H9 (cell line): ENCODE data around the gene RFX1. TPM values are rescaled to one million over a fixed set of nuclear protein-coding genes. Genes with fewer than 3 reads are reported as not detected.

Experiments
- DNase-seq: peaks from one replicate; pipeline ENCODE4 v3.0.0-alpha.2; 2017
- H2AFZ ChIP-seq: one replicate; pipeline ENCODE4 v1.6.1; 2013; ENCODE audit warnings: mild to moderate bottlenecking, low read length, control low read depth, moderate library complexity
- H2AK5ac ChIP-seq: 2 replicates; pipeline ENCODE4 v1.6.1; 2013; ENCODE audit warnings: low read length, control low read depth, mixed read lengths; ENCODE audit not compliant: insufficient read length
- H2BK120ac ChIP-seq: one replicate; pipeline ENCODE4 v1.6.1; 2013; ENCODE audit warnings: low read depth, mild to moderate bottlenecking, low read length, control low read depth, inconsistent platforms; ENCODE audit not compliant: poor library complexity, severe bottlenecking
- H2BK12ac ChIP-seq: 2 replicates; pipeline ENCODE4 v1.6.1; 2013; ENCODE audit warnings: low read length, control low read depth, mixed read lengths, low read depth; ENCODE audit not compliant: insufficient read length
- H2BK15ac ChIP-seq: 2 replicates; pipeline ENCODE4 v1.6.1; 2013; ENCODE audit warnings: low read depth, low read length, control low read depth
- H2BK20ac ChIP-seq: one replicate; pipeline ENCODE4 v1.6.1; 2013; ENCODE audit warnings: low read depth, mild to moderate bottlenecking, low read length, control low read depth, inconsistent platforms; ENCODE audit not compliant: poor library complexity, severe bottlenecking
- H2BK5ac ChIP-seq: 2 replicates; pipeline ENCODE4 v1.6.1; 2013; ENCODE audit warnings: low read length, control low read depth, mixed read lengths; ENCODE audit not compliant: insufficient read length
- H3K14ac ChIP-seq: 2 replicates; pipeline ENCODE4 v1.6.1; 2013; ENCODE audit warnings: low read length, control low read depth; ENCODE audit not compliant: insufficient read depth
- H3K18ac ChIP-seq: 2 replicates; pipeline ENCODE4 v1.6.1; 2013; ENCODE audit warnings: low read depth, mild to moderate bottlenecking, mixed read lengths, low read length, control low read depth; ENCODE audit not compliant: insufficient read length
- H3K23ac ChIP-seq: 2 replicates; pipeline ENCODE4 v1.6.1; 2013; ENCODE audit warnings: low read length, control low read depth, mixed read lengths, low read depth; ENCODE audit not compliant: insufficient read length
- H3K23me2 ChIP-seq: 2 replicates; pipeline ENCODE4 v1.6.1; 2013; ENCODE audit warnings: low read depth, mild to moderate bottlenecking, mixed read lengths, low read length, control low read depth; ENCODE audit not compliant: insufficient read length, poor library complexity, severe bottlenecking
- H3K27ac ChIP-seq: 2 replicates; pipeline ENCODE4 v1.5.1; 2013; ENCODE audit warnings: low read length, control low read depth, mixed read lengths, low read depth; ENCODE audit not compliant: insufficient read length
- H3K27me3 ChIP-seq: 2 replicates; pipeline ENCODE4 v1.6.1; 2013; ENCODE audit warnings: low read length, control low read depth, inconsistent platforms; ENCODE audit not compliant: insufficient read depth
- H3K4ac ChIP-seq: 2 replicates; pipeline ENCODE4 v1.6.1; 2013; ENCODE audit warnings: low read depth, mild to moderate bottlenecking, control low read depth, inconsistent platforms, low read length, moderate library complexity
- H3K4me1 ChIP-seq: 2 replicates; pipeline ENCODE4 v1.6.1; 2013; ENCODE audit warnings: low read length, control low read depth, inconsistent platforms; ENCODE audit not compliant: insufficient read depth
- H3K4me2 ChIP-seq: 2 replicates; pipeline ENCODE4 v1.6.1; 2013; ENCODE audit warnings: low read length, control low read depth, mixed read lengths; ENCODE audit not compliant: insufficient read length, insufficient read depth
- H3K56ac ChIP-seq: 2 replicates; pipeline ENCODE4 v1.6.1; 2013; ENCODE audit warnings: low read depth, mild to moderate bottlenecking, mixed read lengths, low read length, control low read depth; ENCODE audit not compliant: insufficient read length
- H3K79me1 ChIP-seq: 2 replicates; pipeline ENCODE4 v1.6.1; 2013; ENCODE audit warnings: low read depth, mild to moderate bottlenecking, moderate library complexity, low read length, control low read depth, inconsistent platforms; ENCODE audit not compliant: insufficient read depth, poor library complexity, severe bottlenecking
- H3K79me2 ChIP-seq: 2 replicates; pipeline ENCODE4 v1.6.1; 2013; ENCODE audit warnings: low read length, control low read depth, inconsistent platforms; ENCODE audit not compliant: insufficient read depth
- H3K9ac ChIP-seq: 2 replicates; pipeline ENCODE4 v1.6.1; 2013; ENCODE audit warnings: low read length, control low read depth, mixed read lengths; ENCODE audit not compliant: insufficient read length; ENCODE audit errors: extremely low read depth
- H3K9me3 ChIP-seq: one replicate; pipeline ENCODE4 v1.6.1; 2013; ENCODE audit warnings: low read depth, low read length, inconsistent platforms; ENCODE audit not compliant: control insufficient read depth
- H3T11ph ChIP-seq: one replicate; pipeline ENCODE4 v1.6.1; 2013; ENCODE audit warnings: mild to moderate bottlenecking, low read length, control low read depth, inconsistent platforms
- H4K20me1 ChIP-seq: one replicate; pipeline ENCODE4 v1.6.1; 2013; ENCODE audit not compliant: control insufficient read depth, insufficient read length, insufficient read depth
- H4K5ac ChIP-seq: 2 replicates; pipeline ENCODE4 v1.6.1; 2013; ENCODE audit warnings: low read depth, mild to moderate bottlenecking, mixed read lengths, low read length, control low read depth; ENCODE audit not compliant: insufficient read length
- H4K8ac ChIP-seq: replicated peaks from 2 replicates; pipeline ENCODE4 v1.6.1; 2013; ENCODE audit warnings: low read length, control low read depth, mixed read lengths, low read depth; ENCODE audit not compliant: insufficient read length
- H4K91ac ChIP-seq: 2 replicates; pipeline ENCODE4 v1.6.1; 2013; ENCODE audit warnings: low read depth, mild to moderate bottlenecking, moderate library complexity, mixed read lengths, low read length, control low read depth; ENCODE audit not compliant: insufficient read length
- H3K27ac Mint-ChIP-seq, 3 experiments: 2 replicates in 2 of 3; 3 replicates in 1 of 3; pipeline ENCODE4 v1.8.0; 2020 to 2021; ENCODE audit warnings: mixed read lengths in 3 of 3, mild to moderate bottlenecking in 1 of 3, moderate library complexity in 1 of 3
- H3K27me3 Mint-ChIP-seq: 2 replicates; pipeline ENCODE4 v1.8.0; 2021; ENCODE audit warnings: low read depth, mild to moderate bottlenecking, moderate library complexity, mixed read lengths
- H3K36me3 Mint-ChIP-seq, 3 experiments: 2 replicates in 2 of 3; 3 replicates in 1 of 3; pipeline ENCODE4 v1.8.0; 2020 to 2021; ENCODE audit warnings: low read depth in 3 of 3, mixed read lengths in 3 of 3; ENCODE audit not compliant: insufficient read depth in 1 of 3
- H3K4me1 Mint-ChIP-seq, 2 experiments: 2 replicates each; pipeline ENCODE4 v1.8.0; 2020; ENCODE audit warnings: mixed read lengths in 2 of 2
- H3K4me3 Mint-ChIP-seq, 2 experiments: 2 replicates in 1 of 2; 3 replicates in 1 of 2; pipeline ENCODE4 v1.8.0; 2020 to 2021; ENCODE audit warnings: mild to moderate bottlenecking in 2 of 2, mixed read lengths in 2 of 2, moderate library complexity in 1 of 2
- H3K9me3 Mint-ChIP-seq, 2 experiments: 2 replicates in 1 of 2; 3 replicates in 1 of 2; pipeline ENCODE4 v1.8.0; 2020; ENCODE audit warnings: mild to moderate bottlenecking in 2 of 2, mixed read lengths in 2 of 2, moderate library complexity in 1 of 2
- WGBS: extraction: QIAGEN DNeasy Blood & Tissue Kit; methylation state at CpG from one replicate; pipeline ENCODE4 v1.1.7; 2013; ENCODE audit warnings: missing lambda C conversion rate, low lambda C conversion rate, mixed read lengths; ENCODE audit not compliant: insufficient read length; ENCODE audit errors: extremely low coverage; 5-methylcytosine and 5-hydroxymethylcytosine counted together
- total RNA-seq: library from RNA; stranded (reverse); gene quantifications from 2 replicates; pipeline ENCODE4 v1.2.1, GENCODE V29; 2021
- TF ChIP-seq, protein P1 (sequence below): fragments of 200-600 bp; sonication (generic); conservative IDR thresholded peaks from 3 replicates; pipeline ENCODE4 v1.8.0; 2021; ENCODE audit warnings: antibody characterized with exemption, mild to moderate bottlenecking

Gene RFX1
- total RNA-seq, 1 experiment from 2014 or later: 21.4 TPM

DNA sequence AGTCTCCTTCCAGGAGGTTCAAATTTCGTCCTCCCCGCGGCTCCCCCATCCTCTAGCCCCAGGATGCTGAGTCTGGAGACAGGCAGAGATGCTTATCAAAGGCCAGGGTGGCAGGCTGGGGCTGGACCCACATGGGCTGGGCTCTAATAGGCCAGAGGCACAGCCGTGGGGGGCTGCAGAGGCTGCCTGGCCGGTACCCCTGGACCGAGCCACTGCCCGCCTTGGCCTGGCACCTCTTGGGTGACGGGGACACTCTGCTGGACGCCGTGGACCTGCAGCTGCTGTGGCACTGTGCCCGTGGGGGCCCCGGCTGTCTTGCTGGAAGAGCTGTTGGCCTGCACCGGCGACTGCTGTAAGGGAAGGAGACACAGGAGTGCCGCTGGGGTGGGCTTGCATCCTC lies 25.8 kb downstream of the RFX1 start:
- Histone ChIP-seq H4K20me1 (no peaks in the 10 kb centered on the region), H2BK15ac (no peak overlapping the region), H3K14ac (no peak overlapping the region), H3K4ac (no peak overlapping the region), H3K4me2 (no peak overlapping the region), H2BK20ac (no peak overlapping the region), H4K5ac (no peak overlapping the region), H3K9me3 (no peaks in the 10 kb centered on the region), H2BK120ac (no peak overlapping the region), H3K4me1 (peaks cover under 1% of the 10 kb centered on the region; the same call in 1 of the 2 replicates), H3T11ph (no peak overlapping the region), H3K56ac (no peak overlapping the region), H3K79me2 (no peaks in the 10 kb centered on the region), H3K27ac (no peak overlapping the region), H3K79me1 (no peaks in the 10 kb centered on the region), H3K18ac (no peak overlapping the region), H4K91ac (no peak overlapping the region), H2BK5ac (no peak overlapping the region), H2BK12ac (no peak overlapping the region), H2AK5ac (no peak overlapping the region), H4K8ac (no peak overlapping the region), H3K9ac (no peak overlapping the region), H3K23ac (no peak overlapping the region), H2AFZ (no peak overlapping the region), H3K27me3 (no peaks in the 10 kb centered on the region), H3K23me2 (no peaks in the 10 kb centered on the region)
- Mint-ChIP-seq H3K4me1 (peaks cover 17 to 29% of the 10 kb centered on the region in 2 experiments), H3K9me3 (no peaks in the 10 kb centered on the region; a peak in 1 of 5 replicates), H3K4me3 (no peak overlapping the region; a peak in 1 of 5 replicates), H3K36me3 (peaks cover 0 to 13% (median 6%) of the 10 kb centered on the region in 3 experiments; a peak in 4 of 7 replicates), H3K27ac (no peak overlapping the region), H3K27me3 (no peaks in the 10 kb centered on the region)
- TF ChIP-seq, protein P1, sequence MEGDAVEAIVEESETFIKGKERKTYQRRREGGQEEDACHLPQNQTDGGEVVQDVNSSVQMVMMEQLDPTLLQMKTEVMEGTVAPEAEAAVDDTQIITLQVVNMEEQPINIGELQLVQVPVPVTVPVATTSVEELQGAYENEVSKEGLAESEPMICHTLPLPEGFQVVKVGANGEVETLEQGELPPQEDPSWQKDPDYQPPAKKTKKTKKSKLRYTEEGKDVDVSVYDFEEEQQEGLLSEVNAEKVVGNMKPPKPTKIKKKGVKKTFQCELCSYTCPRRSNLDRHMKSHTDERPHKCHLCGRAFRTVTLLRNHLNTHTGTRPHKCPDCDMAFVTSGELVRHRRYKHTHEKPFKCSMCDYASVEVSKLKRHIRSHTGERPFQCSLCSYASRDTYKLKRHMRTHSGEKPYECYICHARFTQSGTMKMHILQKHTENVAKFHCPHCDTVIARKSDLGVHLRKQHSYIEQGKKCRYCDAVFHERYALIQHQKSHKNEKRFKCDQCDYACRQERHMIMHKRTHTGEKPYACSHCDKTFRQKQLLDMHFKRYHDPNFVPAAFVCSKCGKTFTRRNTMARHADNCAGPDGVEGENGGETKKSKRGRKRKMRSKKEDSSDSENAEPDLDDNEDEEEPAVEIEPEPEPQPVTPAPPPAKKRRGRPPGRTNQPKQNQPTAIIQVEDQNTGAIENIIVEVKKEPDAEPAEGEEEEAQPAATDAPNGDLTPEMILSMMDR: no peak
- DNase-seq: no peak
- WGBS: no CpG with 5 or more reads among the region's 15 CpGs
